Suppressor macrophage treated with lipopolysaccharide for 4 hours (primary cell): Measurements from ENCODE around the gene MACF1.

Experiments used
- DNase-seq: peaks from one replicate; pipeline ENCODE4 v3.0.0-alpha.2; 2020

Gene MACF1

GRCh38 chr1:39360731-39361130, 156.2 kb downstream of the MACF1 start:
- peak; percentile 67 for DNase-seq

GRCh38 chr1:39361446-39361845, 157.0 kb downstream of the MACF1 start:
- no peak for DNase-seq

GRCh38 chr1:39363267-39363666, 158.8 kb downstream of the MACF1 start:
- DNase-seq: no peak

DNA sequence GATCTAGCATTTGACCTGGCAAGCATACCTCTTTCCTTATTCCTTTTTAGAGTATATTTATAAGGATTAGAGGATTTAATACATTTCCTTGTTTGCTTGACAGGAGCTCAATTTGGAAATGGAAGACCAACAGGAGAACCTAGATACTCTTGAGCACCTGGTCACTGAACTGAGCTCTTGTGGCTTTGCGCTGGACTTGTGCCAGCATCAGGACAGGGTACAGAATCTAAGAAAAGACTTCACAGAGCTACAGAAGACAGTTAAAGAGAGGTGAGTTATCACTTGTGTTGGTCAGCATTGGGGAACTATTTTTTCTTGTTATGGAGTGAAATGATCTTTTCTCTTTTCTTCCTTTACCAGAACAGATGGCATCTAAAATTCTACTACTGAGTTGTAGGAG, 163.6 kb downstream of the MACF1 start:
- DNase-seq: no peak

DNA sequence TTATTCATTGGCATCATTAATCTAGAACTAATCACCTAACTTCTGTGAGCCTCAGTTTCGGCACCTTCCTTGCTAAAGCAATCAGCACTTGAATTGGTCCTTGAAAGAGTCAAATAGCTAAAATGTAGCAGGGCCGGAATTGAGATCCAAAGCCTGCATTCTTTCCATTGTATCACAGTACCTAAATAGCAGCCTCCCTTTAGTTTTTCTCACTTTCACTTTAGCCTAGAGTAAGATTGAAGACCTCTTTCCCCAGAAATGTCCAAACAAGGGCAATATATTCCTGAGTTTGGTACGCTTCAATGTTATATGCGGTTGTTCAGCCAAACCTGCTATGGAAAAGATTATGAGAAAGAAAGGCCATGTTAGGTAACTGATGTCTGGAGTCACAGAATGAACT, 165.1 kb downstream of the MACF1 start:
- no peak for DNase-seq

DNA sequence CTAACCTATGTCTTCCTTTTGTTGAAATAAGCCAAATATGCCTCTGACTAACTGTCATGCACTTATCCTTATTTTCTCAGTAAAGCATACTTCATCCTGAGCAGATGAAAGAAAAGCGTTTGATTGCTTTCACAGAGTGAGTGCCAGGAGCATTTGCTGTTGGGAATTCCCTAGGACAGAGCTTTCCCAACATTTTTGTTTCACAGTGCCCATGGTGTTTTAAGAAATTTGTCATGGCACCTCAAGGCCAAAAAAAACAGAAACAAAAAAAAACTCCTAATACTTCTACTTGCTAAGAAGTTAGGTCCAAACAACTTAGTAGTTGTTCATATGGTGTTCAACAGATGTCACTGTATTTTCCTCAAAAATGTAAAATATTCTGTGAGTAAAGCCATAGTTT, 166.1 kb downstream of the MACF1 start:
- no peak for DNase-seq

DNA sequence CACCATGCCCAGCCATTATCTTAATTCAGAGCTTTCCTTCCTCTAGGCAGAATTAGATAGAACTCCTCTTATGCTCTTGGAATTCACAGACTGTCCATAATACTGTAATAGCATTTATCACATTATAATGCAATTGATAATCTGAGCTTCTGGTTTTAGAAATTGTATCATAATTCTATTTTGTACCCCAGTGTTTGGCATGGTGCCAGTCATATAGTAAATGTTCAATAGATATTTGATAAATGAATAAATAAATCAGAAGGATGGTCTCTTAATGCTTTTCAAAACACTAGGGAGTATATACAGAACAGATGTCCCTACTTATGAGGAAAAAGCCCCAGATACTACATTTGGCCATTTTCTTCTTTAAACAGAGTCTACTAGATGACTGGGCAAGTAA, 167.6 kb downstream of the MACF1 start:
- no peak for DNase-seq

- DNase-seq: no peak
Measured at GRCh38 chr1:39376656-39377055, 172.2 kb downstream of the MACF1 start.

DNA sequence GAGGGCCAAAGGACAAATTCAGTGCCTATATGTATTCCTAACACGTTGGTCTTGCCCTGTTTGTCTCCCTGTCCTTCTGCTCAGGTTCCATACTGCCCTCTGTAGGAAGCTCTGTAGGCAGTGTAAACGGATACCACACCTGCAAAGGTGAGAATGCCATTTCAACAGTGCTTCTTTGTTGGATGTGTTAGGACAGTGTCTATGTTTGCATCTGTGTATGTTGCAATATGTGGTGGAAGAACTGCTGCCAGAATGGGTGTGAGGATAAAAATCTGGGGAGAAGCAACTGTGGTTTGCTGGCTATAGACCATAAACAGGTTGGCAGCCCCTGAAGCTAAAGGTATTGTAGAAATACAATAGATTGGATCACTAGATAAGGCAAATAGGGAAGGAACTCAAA, 173.9 kb downstream of the MACF1 start:
- no peak for DNase-seq

- no peak for DNase-seq
Measured at GRCh38 chr1:39379187-39379586, 174.7 kb downstream of the MACF1 start.

DNA sequence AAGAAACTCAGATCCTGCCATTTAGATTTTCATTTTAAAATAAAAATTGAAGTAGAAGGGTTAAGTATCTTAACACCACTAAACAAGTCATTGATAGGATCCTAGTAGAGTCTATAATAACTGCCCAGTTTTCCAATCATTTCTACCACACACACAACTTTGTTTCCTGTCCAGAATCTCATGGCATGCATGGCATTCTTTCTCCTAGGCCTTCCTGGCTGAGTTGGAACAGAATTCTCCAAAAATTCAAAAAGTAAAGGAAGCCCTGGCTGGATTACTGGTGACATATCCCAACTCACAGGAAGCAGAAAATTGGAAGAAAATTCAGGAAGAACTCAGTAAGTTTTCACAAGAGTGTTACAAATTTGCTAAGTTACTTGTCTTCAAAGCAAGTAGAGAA, 175.5 kb downstream of the MACF1 start:
- no peak for DNase-seq

GRCh38 chr1:39381839-39382238, 177.3 kb downstream of the MACF1 start:
- no peak for DNase-seq

GRCh38 chr1:39384305-39384704, 179.8 kb downstream of the MACF1 start:
- peak; percentile 41 for DNase-seq

DNA sequence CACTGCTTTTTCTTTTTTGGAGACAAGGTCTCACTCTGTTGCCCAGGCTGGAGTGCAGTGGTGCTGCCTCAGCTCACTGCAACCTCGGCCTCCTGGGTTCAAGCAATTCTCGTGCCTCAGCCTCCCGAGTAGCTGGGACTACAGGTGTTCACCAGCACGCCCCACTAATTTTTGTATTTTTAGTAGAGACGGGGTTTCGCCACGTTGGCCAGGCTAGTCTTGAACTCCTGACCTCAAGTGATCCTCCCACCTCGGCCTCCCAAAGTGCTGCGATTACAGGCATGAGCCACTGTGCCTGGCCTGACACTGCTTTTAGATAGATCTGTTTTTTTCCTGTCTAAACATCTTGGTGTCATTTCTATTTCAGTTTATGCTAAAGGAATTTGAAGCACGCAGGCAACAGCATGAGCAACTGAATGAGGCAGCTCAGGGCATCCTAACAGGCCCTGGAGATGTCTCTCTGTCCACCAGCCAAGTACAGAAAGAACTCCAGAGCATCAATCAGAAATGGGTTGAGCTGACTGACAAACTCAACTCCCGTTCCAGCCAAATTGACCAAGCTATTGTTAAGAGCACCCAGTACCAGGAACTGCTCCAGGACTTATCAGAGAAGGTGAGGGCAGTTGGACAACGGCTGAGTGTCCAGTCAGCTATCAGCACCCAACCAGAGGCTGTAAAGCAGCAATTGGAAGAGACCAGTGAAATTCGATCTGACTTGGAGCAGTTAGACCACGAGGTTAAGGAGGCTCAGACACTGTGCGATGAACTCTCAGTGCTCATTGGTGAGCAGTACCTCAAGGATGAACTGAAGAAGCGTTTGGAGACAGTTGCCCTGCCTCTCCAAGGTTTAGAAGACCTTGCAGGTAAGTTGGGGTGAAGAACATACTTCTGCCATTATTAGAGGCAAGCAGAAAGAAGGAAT, 180.8 kb downstream of the MACF1 start:
- no peak for DNase-seq

- DNase-seq: no peak
Measured at GRCh38 chr1:39386997-39387396, 182.5 kb downstream of the MACF1 start.

GRCh38 chr1:39387452-39387851, 183.0 kb downstream of the MACF1 start:
- DNase-seq: no peak

DNA sequence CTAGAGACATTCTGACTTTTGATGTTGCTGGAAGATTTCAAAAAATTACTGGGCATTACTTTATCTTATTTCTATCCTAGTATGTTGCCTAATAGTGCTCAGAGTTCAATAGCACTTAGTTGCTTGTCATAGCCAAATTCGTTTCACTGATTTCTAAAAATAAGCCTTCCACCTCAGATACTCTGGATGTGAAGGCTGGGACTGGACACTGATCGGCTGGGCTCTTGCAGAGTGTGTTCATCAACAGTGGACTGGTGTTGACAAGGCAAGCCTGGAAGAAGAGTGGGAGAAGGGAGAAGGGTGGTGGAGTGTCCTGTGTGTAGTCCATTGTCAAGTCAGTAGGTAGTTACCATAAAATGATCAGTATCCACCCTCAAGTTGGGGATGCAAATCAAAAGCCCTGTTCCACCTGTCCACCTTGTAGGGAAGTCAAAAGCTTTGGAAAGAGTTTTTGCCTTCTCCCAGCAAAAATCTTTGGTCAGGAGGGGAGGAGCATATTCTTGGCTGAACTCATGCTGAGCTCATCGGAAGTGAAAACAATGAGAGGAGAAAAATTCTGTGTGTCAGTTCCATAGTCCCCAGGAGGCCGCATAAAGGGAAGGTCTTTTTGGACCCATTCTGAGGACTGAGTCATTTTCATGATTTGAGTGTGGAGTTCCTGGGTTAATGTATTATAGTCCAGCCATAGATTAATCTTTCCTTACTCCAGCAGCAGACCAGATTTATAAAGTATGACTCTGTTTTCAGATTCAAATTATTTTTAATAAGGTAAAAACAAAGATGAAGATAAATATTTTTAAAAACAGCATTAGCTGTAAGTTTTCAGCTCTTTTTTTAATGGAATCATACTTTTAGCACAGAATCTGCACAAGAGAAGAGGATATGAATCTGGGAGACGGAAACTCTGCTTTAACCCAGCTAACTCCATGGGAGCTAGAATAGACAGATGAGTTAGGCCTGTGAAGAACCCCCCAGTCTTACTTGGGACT, 187.5 kb downstream of the MACF1 start:
- peak; percentile 68 for DNase-seq

- DNase-seq: no peak
Measured at GRCh38 chr1:39392851-39393573, 188.5 kb downstream of the MACF1 start.

- DNase-seq: no peak
Measured at GRCh38 chr1:39393645-39394044, 189.2 kb downstream of the MACF1 start.

DNA sequence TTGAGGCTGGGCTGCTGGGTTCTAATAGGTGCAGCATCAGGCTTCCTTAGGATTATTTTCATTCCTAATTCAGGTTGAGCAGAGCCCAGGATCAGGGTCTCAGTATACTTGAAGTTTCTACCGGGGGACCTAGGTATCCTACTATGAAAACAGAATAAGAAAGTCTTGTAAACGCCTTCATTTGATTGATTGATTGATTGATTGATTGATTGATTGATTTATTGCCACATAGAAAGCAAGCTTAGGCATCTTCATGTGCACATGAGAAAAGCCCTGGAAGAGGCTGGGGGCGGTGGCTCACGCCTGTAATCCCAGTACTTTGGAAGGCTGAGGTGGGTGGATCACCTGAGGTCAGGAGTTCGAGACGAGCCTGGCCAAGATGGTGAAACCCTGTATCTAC, 189.6 kb downstream of the MACF1 start:
- no peak for DNase-seq

DNA sequence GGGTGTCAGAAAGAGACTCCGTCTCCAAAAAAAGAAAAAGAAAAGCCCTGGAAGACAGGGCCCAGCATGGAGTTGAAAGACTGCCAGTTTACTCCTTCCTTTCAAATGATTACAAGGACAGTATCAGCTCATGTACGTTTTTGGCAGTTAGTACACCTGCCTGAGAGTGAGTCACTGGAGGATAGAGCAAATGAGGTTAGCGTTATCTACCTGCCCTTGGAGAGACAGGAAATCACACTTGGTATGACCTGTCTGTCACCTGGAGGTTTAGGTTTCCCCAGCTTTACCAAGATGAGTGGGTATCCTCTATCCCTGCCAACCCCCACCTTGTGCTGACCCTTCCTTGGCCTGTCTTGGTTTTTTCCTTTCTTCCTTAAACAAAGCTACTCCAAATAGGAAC, 190.1 kb downstream of the MACF1 start:
- DNase-seq: no peak

GRCh38 chr1:39395357-39395831, 190.9 kb downstream of the MACF1 start:
- DNase-seq: peak; percentile 11

DNA sequence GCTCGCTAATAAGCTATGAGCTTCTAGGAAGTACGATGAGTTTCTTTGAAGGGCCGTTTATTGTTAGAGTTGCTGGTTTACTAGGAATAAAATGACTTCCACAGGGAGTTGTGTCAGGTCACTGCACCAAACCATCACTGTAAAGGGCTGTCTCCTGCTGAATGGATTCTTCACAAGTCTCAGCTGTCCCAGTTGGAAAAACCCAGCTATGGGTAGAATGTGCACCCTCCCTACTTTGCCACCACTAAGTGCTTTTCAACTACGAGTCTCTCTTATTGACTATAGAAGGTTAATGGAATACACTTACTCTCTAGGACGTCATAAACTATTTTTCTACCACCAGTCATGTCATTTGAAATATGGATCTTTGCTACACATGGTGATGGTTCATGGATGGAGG, 192.2 kb downstream of the MACF1 start:
- no peak for DNase-seq
